DOHH2 (cell line): Measurements from ENCODE around the gene XRCC4.

Source experiments
- H3F3A ChIP-seq: fragments of 200-600 bp; sonication (generic), shearing (Covaris generic); 2 replicates; pipeline ENCODE4 v1.6.0; 2016; ENCODE audit warnings: antibody characterized with exemption, mild to moderate bottlenecking; ENCODE audit not compliant: control insufficient read depth, insufficient read depth
- H3K27ac ChIP-seq: fragments of 200-600 bp; sonication (generic); 2 replicates; pipeline ENCODE4 v1.5.1; 2014; ENCODE audit warnings: low read depth, mild to moderate bottlenecking, low read length, moderate library complexity
- H3K27me3 ChIP-seq: fragments of 200-600 bp; sonication (generic); 2 replicates; pipeline ENCODE4 v1.6.1; 2014; ENCODE audit warnings: mild to moderate bottlenecking, low read length, mixed read lengths; ENCODE audit not compliant: control insufficient read depth
- H3K36me3 ChIP-seq: fragments of 200-600 bp; sonication (generic); 2 replicates; pipeline ENCODE4 v1.6.1; 2014; ENCODE audit warnings: mild to moderate bottlenecking, low read length, moderate library complexity, mixed read lengths; ENCODE audit not compliant: control insufficient read depth
- H3K4me1 ChIP-seq: fragments of 200-600 bp; sonication (generic); 2 replicates; pipeline ENCODE4 v1.6.1; 2014; ENCODE audit warnings: mild to moderate bottlenecking, low read length, mixed read lengths; ENCODE audit not compliant: control insufficient read depth
- H3K4me2 ChIP-seq: fragments of 200-600 bp; sonication (generic); 2 replicates; pipeline ENCODE4 v1.6.0; 2014; ENCODE audit warnings: mild to moderate bottlenecking, low read length, moderate library complexity
- H3K4me3 ChIP-seq: fragments of 200-600 bp; sonication (generic); 2 replicates; pipeline ENCODE4 v1.5.1; 2014; ENCODE audit warnings: mild to moderate bottlenecking, low read length, mixed read lengths
- H3K79me2 ChIP-seq: fragments of 200-600 bp; sonication (generic); 2 replicates; pipeline ENCODE4 v1.6.1; 2014; ENCODE audit warnings: mild to moderate bottlenecking, low read length, mixed read lengths; ENCODE audit not compliant: control insufficient read depth
- H3K9me2 ChIP-seq: fragments of 200-600 bp; sonication (generic); replicated peaks from 2 replicates; pipeline ENCODE4 v1.6.1; 2014; ENCODE audit warnings: mild to moderate bottlenecking, low read length, mixed read lengths; ENCODE audit not compliant: control insufficient read depth
- H3K9me3 ChIP-seq: fragments of 200-600 bp; sonication (generic); 2 replicates; pipeline ENCODE4 v1.6.1; 2014; ENCODE audit warnings: antibody characterized with exemption, low read length, mixed read lengths; ENCODE audit not compliant: control insufficient read depth, insufficient read depth
- H4K20me1 ChIP-seq: fragments of 200-600 bp; sonication (generic); 2 replicates; pipeline ENCODE4 v1.6.0; 2014; ENCODE audit warnings: low read depth, mild to moderate bottlenecking, antibody characterized with exemption, low read length, moderate library complexity; ENCODE audit not compliant: control insufficient read depth, insufficient read depth
- CTCF ChIP-seq: fragments of 200-600 bp; sonication (generic); IDR thresholded peaks from one replicate; pipeline ENCODE4 v1.5.1; 2014; ENCODE audit warnings: antibody characterized with exemption, mild to moderate bottlenecking, low read depth, low read length; ENCODE audit not compliant: poor library complexity, severe bottlenecking
- EZH2phosphoT487 ChIP-seq: fragments of 200-600 bp; sonication (generic); IDR thresholded peaks from 2 replicates; pipeline ENCODE4 v1.6.1; 2017; ENCODE audit warnings: borderline replicate concordance, mild to moderate bottlenecking, antibody characterized with exemption, low read length, moderate library complexity, mixed read lengths

Gene XRCC4

GRCh38 chr5:83285661-83286398 is 208.5 kb downstream of the XRCC4 start:
- H3K27ac ChIP-seq: no peak overlapping the region
- H3K27me3 ChIP-seq: no peaks in the 10 kb centered on the region
- no peaks in the 10 kb centered on the region for H3K36me3 ChIP-seq
- H3K4me3 ChIP-seq: no peak overlapping the region
- no peak overlapping the region for H3K4me2 ChIP-seq
- H3K9me3 ChIP-seq: no peaks in the 10 kb centered on the region
- no peaks in the 10 kb centered on the region for H3K9me2 ChIP-seq
- no peaks in the 10 kb centered on the region for H3K79me2 ChIP-seq
- no peaks in the 10 kb centered on the region for H3F3A ChIP-seq
- H4K20me1 ChIP-seq: no peaks in the 10 kb centered on the region
- TF ChIP-seq EZH2phosphoT487 (no peak), CTCF (no peak)
- no peaks in the 10 kb centered on the region for H3K4me1 ChIP-seq

- no peaks in the 10 kb centered on the region for H4K20me1 ChIP-seq
- no peaks in the 10 kb centered on the region for H3K79me2 ChIP-seq
- H3K4me3 ChIP-seq: no peak overlapping the region
- no peaks in the 10 kb centered on the region for H3K27me3 ChIP-seq
- H3F3A ChIP-seq: no peaks in the 10 kb centered on the region
- TF ChIP-seq EZH2phosphoT487: no peak
- no peak for TF ChIP-seq CTCF
- no peaks in the 10 kb centered on the region for H3K36me3 ChIP-seq
- H3K9me3 ChIP-seq: no peaks in the 10 kb centered on the region
- H3K9me2 ChIP-seq: no peaks in the 10 kb centered on the region
- no peaks in the 10 kb centered on the region for H3K4me1 ChIP-seq
- H3K27ac ChIP-seq: no peak overlapping the region
- H3K4me2 ChIP-seq: no peak overlapping the region
Observed at GRCh38 chr5:83294246-83294645, 216.9 kb downstream of the XRCC4 start.

GRCh38 chr5:83299353-83299752 is 222.0 kb downstream of the XRCC4 start:
- no peak overlapping the region for H3K4me3 ChIP-seq
- no peak overlapping the region for H3K27ac ChIP-seq
- H3K9me3 ChIP-seq: no peaks in the 10 kb centered on the region
- H3K79me2 ChIP-seq: no peaks in the 10 kb centered on the region
- H3K9me2 ChIP-seq: no peaks in the 10 kb centered on the region
- TF ChIP-seq EZH2phosphoT487: no peak
- TF ChIP-seq CTCF: no peak
- H3F3A ChIP-seq: no peaks in the 10 kb centered on the region
- no peaks in the 10 kb centered on the region for H3K36me3 ChIP-seq
- no peaks in the 10 kb centered on the region for H3K4me1 ChIP-seq
- no peaks in the 10 kb centered on the region for H3K27me3 ChIP-seq
- H3K4me2 ChIP-seq: no peak overlapping the region
- no peaks in the 10 kb centered on the region for H4K20me1 ChIP-seq
